ENCODE data around the gene DVL2.
A peak's percentile ranks its signal among the peaks of the same experiment; 100 is the strongest.

DVL2 gene

GRCh38 chr17:7234083-7234951, at the start of gene DVL2:
Gene DVL2, minus strand, starts transcription at chr17:7234517. Its CDS starts 255 bp downstream, at chr17:7234262.
- peak; percentile 94 for DNase-seq (ENCODE audit: low spot score)

- DNase-seq (ENCODE audit: low spot score) = no peak
These were observed 49.3 kb upstream of the DVL2 start for GRCh38 chr17:7283471-7284216.

GRCh38 chr17:7282752-7283321, 48.5 kb upstream of the DVL2 start:
- no peak for DNase-seq (ENCODE audit: low spot score)

GRCh38 chr17:7281953-7282751, 47.8 kb upstream of the DVL2 start:
- no peak for DNase-seq (ENCODE audit: low spot score)

GRCh38 chr17:7281074-7281952, 47.0 kb upstream of the DVL2 start, which contains the start of gene SLC2A4:
Gene SLC2A4, plus strand, starts transcription at chr17:7281718. Its CDS starts 217 bp downstream, at chr17:7281935.
- peak; percentile 82 for DNase-seq (ENCODE audit: low spot score)

GRCh38 chr17:7280519-7281073, 46.3 kb upstream of the DVL2 start:
- DNase-seq (ENCODE audit: low spot score) = peak; percentile 87

- DNase-seq (ENCODE audit: low spot score) = no peak
These were observed 45.1 kb upstream of the DVL2 start for GRCh38 chr17:7279448-7279847.

- no peak for DNase-seq (ENCODE audit: low spot score)
These were observed 32.5 kb upstream of the DVL2 start for GRCh38 chr17:7266784-7267183.

- DNase-seq (ENCODE audit: low spot score) = no peak
These were observed 29.4 kb upstream of the DVL2 start for GRCh38 chr17:7263801-7264078.

- no peak for DNase-seq (ENCODE audit: low spot score)
These were observed 28.9 kb upstream of the DVL2 start for GRCh38 chr17:7262935-7263800.

- DNase-seq (ENCODE audit: low spot score) = no peak
These were observed 28.0 kb upstream of the DVL2 start, which contains the start of gene CLDN7 for GRCh38 chr17:7262192-7262934. Gene CLDN7, minus strand, starts transcription at chr17:7262478. Its CDS starts 435 bp downstream, at chr17:7262043.

- DNase-seq (ENCODE audit: low spot score) = no peak
These were observed 27.3 kb upstream of the DVL2 start for GRCh38 chr17:7261379-7262191.

- DNase-seq (ENCODE audit: low spot score) = no peak
These were observed 26.5 kb upstream of the DVL2 start for GRCh38 chr17:7260651-7261378.

GRCh38 chr17:7260151-7260550, 25.8 kb upstream of the DVL2 start:
- DNase-seq (ENCODE audit: low spot score) = no peak

GRCh38 chr17:7259555-7259889, 25.2 kb upstream of the DVL2 start:
- no peak for DNase-seq (ENCODE audit: low spot score)

- DNase-seq (ENCODE audit: low spot score) = no peak
These were observed 24.6 kb upstream of the DVL2 start for GRCh38 chr17:7258731-7259554.
